Spleen (tissue), 11 donors: ENCODE results near the gene SEMA3F. TPM values are rescaled to one million over a fixed set of nuclear protein-coding genes. Genes with fewer than 3 reads are reported as not detected.

Experiments used
- DNase-seq: peaks from one replicate; pipeline ENCODE4 v3.0.0-alpha.2; 2020
- H3K27ac ChIP-seq, 8 donors: fragments of 200-600 bp; sonication (generic) in 7 of 8; 1 replicate in 4 of 8; 2 replicates in 4 of 8; pipeline versions ENCODE4 v1.5.0 to v1.8.0; 2016 to 2021; ENCODE audit warnings: inconsistent platforms in 4 of 8, mild to moderate bottlenecking in 4 of 8, moderate library complexity in 1 of 8
- H3K27me3 ChIP-seq, 7 donors: fragments of 200-600 bp; sonication (generic) in 6 of 7; replicated peaks in 1 of 7; 1 replicate in 4 of 7; 2 replicates in 3 of 7; pipeline versions ENCODE4 v1.5.0 to v1.8.0; 2016 to 2021; ENCODE audit warnings: inconsistent platforms in 3 of 7, mild to moderate bottlenecking in 1 of 7
- H3K36me3 ChIP-seq, 6 donors: fragments of 200-600 bp; sonication (generic) in 5 of 6; 1 replicate in 4 of 6; 2 replicates in 2 of 6; pipeline versions ENCODE4 v1.5.0 to v1.8.0; 2016 to 2021; ENCODE audit warnings: inconsistent platforms in 2 of 6
- H3K4me1 ChIP-seq, 6 donors: fragments of 200-600 bp; sonication (generic) in 5 of 6; 1 replicate in 3 of 6; 2 replicates in 3 of 6; pipeline versions ENCODE4 v1.5.0 to v1.8.0; 2016 to 2021; ENCODE audit warnings: inconsistent platforms in 3 of 6
- H3K4me3 ChIP-seq, 8 donors: fragments of 200-600 bp; sonication (generic) in 7 of 8; 1 replicate in 4 of 8; 2 replicates in 4 of 8; pipeline versions ENCODE4 v1.5.0 to v1.8.0; 2016 to 2021; ENCODE audit warnings: inconsistent platforms in 4 of 8, mild to moderate bottlenecking in 4 of 8, moderate library complexity in 2 of 8
- H3K9me3 ChIP-seq, 8 donors: fragments of 200-600 bp; sonication (generic) in 7 of 8; 1 replicate in 4 of 8; 2 replicates in 4 of 8; pipeline versions ENCODE4 v1.5.0 to v1.8.0; 2016 to 2021; ENCODE audit warnings: inconsistent platforms in 4 of 8
- POLR2A ChIP-seq, 3 donors: fragments of 450-650 bp; IDR thresholded peaks; one replicate each; pipeline ENCODE4 v1.5.1; 2017; ENCODE audit warnings: antibody characterized with exemption in 3 of 3, mild to moderate bottlenecking in 1 of 3
- POLR2AphosphoS5 ChIP-seq, 3 donors: sonication (generic); formaldehyde crosslinking; IDR thresholded peaks; one replicate each; pipeline ENCODE4 v1.5.1; 2017; ENCODE audit warnings: antibody characterized with exemption in 3 of 3
- WGBS, 5 donors: extraction: QIAGEN DNeasy Blood & Tissue Kit in 3 of 5; methylation state at CpG; one replicate each; pipeline versions ENCODE4 v1.1.5 to v1.1.7; 2013 to 2018; 5-methylcytosine and 5-hydroxymethylcytosine counted together
- intact Hi-C: fragments of 100-400 bp; cut with DNase I; formaldehyde crosslinking; loops from one replicate; pipeline ENCODE4 v1.15.0; 2023; ENCODE audit warnings: low total_unique reads
- polyA plus RNA-seq, 3 donors: library from polyadenylated mRNA; stranded (reverse); fragments of 200-250 nt; gene quantifications; one replicate each; pipeline ENCODE4 v1.2.1, GENCODE V29; 2013
- total RNA-seq, 7 donors: library from RNA; depleted of rRNA in 3 of 7; stranded (reverse); fragments of >200 nt in 3 of 7; fragmentation: NEBNext Ultra II Directional in 4 of 7; extraction: Animal tissue kit (Norgen Biotek cat#: 25700) in 4 of 7; gene quantifications; one replicate each; pipeline versions ENCODE4 v1.1.0 to v1.2.1, GENCODE V29; 2016 to 2021
- TF ChIP-seq, protein P1 (sequence below), 11 experiments: fragments of 200-600 bp in 7 of 11; fragments of 450-650 bp in 4 of 11; sonication (generic) in 4 of 11; IDR thresholded peaks in 8 of 11; conservative IDR thresholded peaks in 3 of 11; 1 replicate in 7 of 11; 2 replicates in 4 of 11; pipeline versions ENCODE4 v1.4.0 to v1.8.0; 2016 to 2021; ENCODE audit warnings: antibody characterized with exemption in 11 of 11, inconsistent platforms in 4 of 11, mild to moderate bottlenecking in 1 of 11
- donor health status: healthy with polysubstance abuse.
- donor health status: DM: no; HTN: no; CAD: no; lungs with moderate emphysema.
- donor health status: DM: no; HTN: no; CAD: no.
- donor health status: Bipolar disorder and iron deficiency.
- donor health status: healthy.
- donor health status: DM: no; HTN: no; CAD: no.
- donor health status: DM: yes; HTN: yes; CAD: no.

The SEMA3F gene
- total and polyA plus RNA-seq, 10 donors, result 16.9 to 205 (median 77.9) TPM

DNA sequence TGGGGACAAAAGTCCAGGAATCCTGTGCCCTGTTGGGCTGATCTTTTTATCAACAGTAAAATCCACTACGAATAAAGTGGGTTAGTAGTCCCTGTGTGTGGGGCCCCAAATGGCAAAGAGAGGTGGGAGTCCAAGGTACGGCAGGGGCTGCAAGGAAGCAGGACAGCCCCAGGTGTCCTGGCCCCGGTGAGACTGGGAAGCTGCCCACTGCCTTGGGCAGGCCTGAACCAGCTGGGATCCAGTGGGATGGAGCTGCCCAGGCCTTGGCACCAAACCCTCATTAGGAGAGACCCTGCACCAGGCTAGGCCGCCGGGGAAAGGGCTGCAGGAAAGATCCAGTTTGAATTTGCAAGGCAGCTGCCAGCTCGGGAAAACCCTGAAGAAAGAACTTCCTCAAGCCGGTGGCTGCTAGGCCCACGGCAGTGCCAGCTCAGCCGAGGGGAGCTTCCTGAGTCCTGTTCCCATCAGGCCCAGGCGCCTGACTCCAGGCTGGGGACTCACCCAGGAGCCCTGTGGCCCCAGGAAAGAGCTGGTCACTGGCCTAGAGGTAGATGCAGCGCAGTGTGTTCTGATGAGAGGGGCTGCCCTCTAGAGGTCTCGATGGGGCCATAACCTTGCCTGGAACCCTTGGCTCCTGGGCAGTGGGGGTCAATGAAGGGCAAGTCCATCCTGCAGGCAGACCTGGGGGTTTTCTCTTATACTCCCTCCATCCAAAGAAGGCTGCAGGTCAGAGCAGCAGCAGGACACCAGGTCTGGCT, 66.5 kb downstream of the SEMA3F start:
- intact Hi-C loops, result no loop called here
- H3K4me3 ChIP-seq, result no peak overlapping the region
- TF ChIP-seq POLR2AphosphoS5 (IDR thresholded peaks at IDR 0.05), result no peak
- TF ChIP-seq POLR2A (IDR thresholded peaks at IDR 0.05), result no peak
- TF ChIP-seq, protein P1, sequence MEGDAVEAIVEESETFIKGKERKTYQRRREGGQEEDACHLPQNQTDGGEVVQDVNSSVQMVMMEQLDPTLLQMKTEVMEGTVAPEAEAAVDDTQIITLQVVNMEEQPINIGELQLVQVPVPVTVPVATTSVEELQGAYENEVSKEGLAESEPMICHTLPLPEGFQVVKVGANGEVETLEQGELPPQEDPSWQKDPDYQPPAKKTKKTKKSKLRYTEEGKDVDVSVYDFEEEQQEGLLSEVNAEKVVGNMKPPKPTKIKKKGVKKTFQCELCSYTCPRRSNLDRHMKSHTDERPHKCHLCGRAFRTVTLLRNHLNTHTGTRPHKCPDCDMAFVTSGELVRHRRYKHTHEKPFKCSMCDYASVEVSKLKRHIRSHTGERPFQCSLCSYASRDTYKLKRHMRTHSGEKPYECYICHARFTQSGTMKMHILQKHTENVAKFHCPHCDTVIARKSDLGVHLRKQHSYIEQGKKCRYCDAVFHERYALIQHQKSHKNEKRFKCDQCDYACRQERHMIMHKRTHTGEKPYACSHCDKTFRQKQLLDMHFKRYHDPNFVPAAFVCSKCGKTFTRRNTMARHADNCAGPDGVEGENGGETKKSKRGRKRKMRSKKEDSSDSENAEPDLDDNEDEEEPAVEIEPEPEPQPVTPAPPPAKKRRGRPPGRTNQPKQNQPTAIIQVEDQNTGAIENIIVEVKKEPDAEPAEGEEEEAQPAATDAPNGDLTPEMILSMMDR (IDR thresholded peaks at IDR 0.05 in 8 of 11, conservative IDR thresholded peaks at IDR 0.05 in 3 of 11), result no peak
- no peak for DNase-seq
- H3K4me1 ChIP-seq, result peaks cover 2 to 21% (median 9%) of the 10 kb centered on the region in 6 donors
- H3K9me3 ChIP-seq, result no peaks in the 10 kb centered on the region
- no peak overlapping the region for H3K27ac ChIP-seq
- WGBS, 5 donors, result 47 to 57% (median 52%) methylated on average over 2 to 12 of the region's 12 CpGs
- no peaks in the 10 kb centered on the region for H3K36me3 ChIP-seq
- H3K27me3 ChIP-seq, result no peaks in the 10 kb centered on the region

DNA sequence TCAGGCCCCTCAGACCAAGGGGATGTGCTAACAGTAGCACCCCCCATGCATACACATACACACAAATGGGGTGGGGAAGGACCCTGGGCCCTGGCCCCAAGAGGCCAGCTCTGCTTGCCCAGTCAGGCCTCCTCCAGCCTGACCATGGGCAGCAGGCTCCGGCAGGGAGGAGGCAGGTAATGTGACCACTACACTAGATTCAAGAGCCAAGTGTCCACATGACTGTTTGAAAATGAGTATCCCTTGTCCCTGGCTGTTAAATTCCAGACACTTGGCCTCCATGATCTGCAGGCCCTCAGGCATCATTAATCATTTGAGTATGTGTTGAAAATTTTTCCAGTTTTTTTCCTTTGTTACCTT, 67.0 kb downstream of the SEMA3F start:
- no peak for DNase-seq
- WGBS, 5 donors, result 72 to 100% (median 85%) methylated on average over 1 of the region's 1 CpG
- Histone ChIP-seq H3K27me3 (no peaks in the 10 kb centered on the region), H3K27ac (no peak overlapping the region), H3K4me3 (no peak overlapping the region), H3K9me3 (no peaks in the 10 kb centered on the region), H3K36me3 (no peaks in the 10 kb centered on the region), H3K4me1 (peaks cover 7 to 26% (median 15%) of the 10 kb centered on the region in 6 donors)
- TF ChIP-seq POLR2A (IDR thresholded peaks at IDR 0.05) (no peak), POLR2AphosphoS5 (IDR thresholded peaks at IDR 0.05) (no peak)
- TF ChIP-seq, protein P1 (IDR thresholded peaks at IDR 0.05 in 8 of 11, conservative IDR thresholded peaks at IDR 0.05 in 3 of 11), result no peak
- intact Hi-C loops, result no loop called here

DNA sequence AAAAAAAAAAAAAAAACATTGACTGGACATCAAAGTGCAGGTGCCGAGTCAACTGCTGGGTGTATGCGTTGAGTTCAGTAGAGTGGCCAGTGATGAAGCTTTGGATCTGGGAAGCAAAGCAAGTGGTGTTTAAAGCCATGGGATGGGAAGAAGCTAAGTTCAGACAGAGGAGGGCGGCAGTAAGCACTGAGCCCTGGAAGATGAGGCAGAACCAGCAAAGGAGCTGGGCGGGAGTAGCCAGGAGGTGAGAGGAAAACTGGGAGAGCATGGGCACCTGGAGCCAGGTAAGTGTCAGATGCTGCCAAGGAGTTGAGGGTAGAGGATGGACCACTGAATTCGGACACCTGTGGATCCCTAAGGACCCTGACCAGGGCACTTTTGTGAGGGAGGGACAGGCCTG, 69.5 kb downstream of the SEMA3F start:
- Histone ChIP-seq H3K27ac (no peak overlapping the region), H3K4me1 (peaks cover 7 to 51% (median 31%) of the 10 kb centered on the region in 6 donors), H3K4me3 (no peak overlapping the region), H3K9me3 (no peaks in the 10 kb centered on the region), H3K27me3 (no peaks in the 10 kb centered on the region), H3K36me3 (no peaks in the 10 kb centered on the region)
- TF ChIP-seq POLR2AphosphoS5 (IDR thresholded peaks at IDR 0.05), result no peak
- no peak for TF ChIP-seq POLR2A (IDR thresholded peaks at IDR 0.05)
- TF ChIP-seq, protein P1 (IDR thresholded peaks at IDR 0.05 in 8 of 11, conservative IDR thresholded peaks at IDR 0.05 in 3 of 11), result no peak
- 69 to 88% (median 80%) methylated on average over 5 of the region's 5 CpGs for WGBS, 5 donors
- no peak for DNase-seq
- intact Hi-C loops, result loop anchor here (5.0 kb wide), 2 partner anchors 32 to 48 kb away; partner anchors contain the start of gene GNAT1

DNA sequence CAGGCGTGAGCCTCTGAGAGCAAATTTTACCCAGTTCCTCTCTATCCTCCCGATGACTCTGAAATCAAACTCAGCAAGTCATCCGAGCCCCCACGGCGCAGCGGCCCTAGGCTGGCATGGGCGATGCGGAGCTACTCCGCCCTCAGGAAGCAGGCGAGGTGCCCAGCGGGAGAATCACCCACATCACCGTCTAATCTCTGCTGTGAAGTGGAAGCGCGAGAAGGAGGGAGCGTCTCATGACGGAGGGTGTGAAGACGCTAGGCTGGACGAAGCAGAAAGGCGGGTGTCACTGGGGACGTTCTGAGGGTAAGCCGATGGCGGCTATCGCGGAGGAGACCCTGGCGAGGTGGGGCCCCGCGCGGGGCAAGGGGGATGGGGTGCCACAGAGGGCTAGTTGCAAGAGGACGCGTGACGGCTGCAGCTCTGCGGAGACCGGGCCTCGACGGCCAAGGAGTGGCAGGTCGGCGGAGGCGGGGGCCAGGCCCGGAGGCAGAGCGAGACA, 71.8 kb downstream of the SEMA3F start:
- DNase-seq, result no peak
- Histone ChIP-seq H3K4me3 (peak overlapping the region; percentile 62 to 79 (median 72)), H3K36me3 (no peaks in the 10 kb centered on the region), H3K4me1 (peaks cover 7 to 62% (median 48%) of the 10 kb centered on the region in 6 donors), H3K9me3 (no peaks in the 10 kb centered on the region), H3K27ac (peak overlapping the region; percentile 23 to 92 (median 84)), H3K27me3 (no peaks in the 10 kb centered on the region)
- TF ChIP-seq POLR2A (IDR thresholded peaks at IDR 0.05), result no peak
- TF ChIP-seq, protein P1 (IDR thresholded peaks at IDR 0.05 in 8 of 11, conservative IDR thresholded peaks at IDR 0.05 in 3 of 11), result no peak
- TF ChIP-seq POLR2AphosphoS5 (IDR thresholded peaks at IDR 0.05), result no peak
- intact Hi-C loops, result loop anchor here (5.0 kb wide), 2 partner anchors 35 to 45 kb away; partner anchors contain the start of gene GNAT1
- 0 to 1% (median 1%) methylated on average over 32 to 40 of the region's 40 CpGs for WGBS, 5 donors
